Activated CD8-positive, alpha-beta memory T cell treated with anti-CD3 and anti-CD28 coated beads, Interleukin-2, amount 50 U/mL, for 24 hours (primary cell): ENCODE results near the gene ARMC8.
"Not testable (repeated sequence)": the region's sequence is repeated elsewhere in the genome, so short reads cannot be mapped to it uniquely, and the experiment has no call there.

Experiments
- DNase-seq: peaks from one replicate; pipeline ENCODE4 v3.0.0-alpha.2; 2020; ENCODE audit errors: extremely low read depth

ARMC8 gene, protein sequence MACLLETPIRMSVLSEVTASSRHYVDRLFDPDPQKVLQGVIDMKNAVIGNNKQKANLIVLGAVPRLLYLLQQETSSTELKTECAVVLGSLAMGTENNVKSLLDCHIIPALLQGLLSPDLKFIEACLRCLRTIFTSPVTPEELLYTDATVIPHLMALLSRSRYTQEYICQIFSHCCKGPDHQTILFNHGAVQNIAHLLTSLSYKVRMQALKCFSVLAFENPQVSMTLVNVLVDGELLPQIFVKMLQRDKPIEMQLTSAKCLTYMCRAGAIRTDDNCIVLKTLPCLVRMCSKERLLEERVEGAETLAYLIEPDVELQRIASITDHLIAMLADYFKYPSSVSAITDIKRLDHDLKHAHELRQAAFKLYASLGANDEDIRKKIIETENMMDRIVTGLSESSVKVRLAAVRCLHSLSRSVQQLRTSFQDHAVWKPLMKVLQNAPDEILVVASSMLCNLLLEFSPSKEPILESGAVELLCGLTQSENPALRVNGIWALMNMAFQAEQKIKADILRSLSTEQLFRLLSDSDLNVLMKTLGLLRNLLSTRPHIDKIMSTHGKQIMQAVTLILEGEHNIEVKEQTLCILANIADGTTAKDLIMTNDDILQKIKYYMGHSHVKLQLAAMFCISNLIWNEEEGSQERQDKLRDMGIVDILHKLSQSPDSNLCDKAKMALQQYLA

DNA sequence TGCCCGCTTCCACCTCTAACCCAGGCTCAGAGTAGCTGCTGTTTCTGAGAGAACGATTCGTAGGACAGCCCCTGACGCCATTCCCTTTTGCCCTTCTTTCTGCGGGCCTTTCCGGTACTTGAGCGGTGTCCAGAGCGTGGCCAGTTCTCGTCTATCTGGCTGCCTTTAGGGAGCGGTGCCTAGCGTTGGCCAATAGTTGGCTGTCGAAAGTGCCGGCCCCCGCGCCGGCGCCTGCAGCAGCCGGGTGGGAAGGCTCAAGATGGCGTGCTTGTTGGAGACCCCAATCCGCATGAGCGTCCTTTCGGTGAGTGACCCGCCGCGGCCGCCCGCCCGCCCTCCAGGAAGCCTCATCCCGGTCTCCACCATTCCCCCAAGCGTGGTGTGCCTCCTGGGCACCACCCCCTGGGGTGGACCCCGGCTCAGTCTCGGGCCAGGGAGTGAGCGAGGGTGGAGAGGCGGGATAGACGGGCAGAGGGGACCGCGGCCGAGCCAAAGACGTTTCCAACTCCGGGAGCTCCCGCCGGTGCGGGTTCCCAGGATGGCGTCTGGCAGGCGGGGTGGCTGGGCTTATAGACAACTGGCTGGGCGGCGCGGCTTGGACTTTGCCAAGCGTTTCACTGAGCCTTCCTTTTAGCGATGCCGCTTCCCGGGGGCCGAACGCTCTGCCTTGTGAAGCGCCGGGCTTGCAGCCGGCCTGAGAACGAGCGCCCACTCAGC, at the start of gene ARMC8:
Gene ARMC8 (plus strand): TSS at position 6 of the 717 bp plus-strand sequence. CDS start 254 bp downstream, at position 260.
- DNase-seq = no peak

DNA sequence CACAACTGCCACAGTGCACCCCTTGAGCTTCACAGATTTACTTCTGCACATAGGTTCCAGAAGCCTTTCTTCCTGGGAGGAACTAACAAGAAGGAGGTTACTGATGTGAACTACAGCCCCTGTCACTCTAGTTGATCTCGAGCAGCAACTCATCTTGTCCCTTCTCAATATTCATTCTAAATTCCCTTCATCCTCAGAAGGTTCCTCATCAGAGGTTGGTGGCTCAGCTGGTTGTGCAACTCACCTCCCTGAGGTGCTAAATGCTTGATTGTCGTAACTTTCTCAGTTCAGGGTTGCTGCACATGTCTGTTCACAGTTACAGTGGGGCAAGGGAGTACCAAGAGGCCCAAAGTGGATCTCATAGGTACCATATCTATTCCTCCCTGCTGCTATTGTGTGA, 49.2 kb upstream of the ARMC8 start:
- no peak for DNase-seq

DNA sequence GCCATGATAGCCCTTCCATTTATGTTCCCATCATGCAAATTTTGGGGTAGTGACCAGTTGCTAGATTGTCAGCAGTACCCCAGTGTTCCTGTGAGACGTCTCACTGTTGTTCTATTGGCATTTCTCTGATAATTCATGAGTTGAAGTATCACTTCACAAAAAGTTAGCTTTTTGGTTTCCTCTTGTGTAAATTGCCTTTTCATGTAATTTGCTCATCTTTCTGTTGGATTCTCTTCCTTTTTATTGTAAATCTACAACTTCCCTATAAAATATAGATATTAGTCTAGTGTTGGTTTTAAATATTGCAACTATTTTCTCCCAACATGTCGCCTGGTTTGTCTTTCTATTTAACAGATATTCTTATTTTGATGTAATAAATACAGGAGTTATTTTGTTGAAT, 47.4 kb upstream of the ARMC8 start:
- no peak for DNase-seq

DNA sequence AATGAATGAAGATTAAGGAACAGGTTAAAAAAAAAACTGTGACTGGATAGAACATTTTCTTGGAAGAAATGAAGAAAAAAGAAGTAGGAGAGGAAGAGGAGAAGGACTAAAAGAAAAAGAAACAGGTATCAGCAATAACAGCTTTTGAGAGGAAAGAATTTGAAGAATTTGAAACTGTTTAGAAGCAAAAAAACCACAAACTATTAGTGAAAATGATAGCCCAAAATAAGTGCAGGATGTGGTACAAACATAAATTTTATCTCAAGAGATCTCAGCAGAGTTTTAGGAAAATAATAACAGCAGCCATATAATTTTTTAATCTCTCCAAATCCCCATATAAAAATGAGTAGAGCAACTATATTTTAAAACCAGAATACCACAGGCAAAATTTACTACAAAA, 46.2 kb upstream of the ARMC8 start:
- DNase-seq = no peak

DNA sequence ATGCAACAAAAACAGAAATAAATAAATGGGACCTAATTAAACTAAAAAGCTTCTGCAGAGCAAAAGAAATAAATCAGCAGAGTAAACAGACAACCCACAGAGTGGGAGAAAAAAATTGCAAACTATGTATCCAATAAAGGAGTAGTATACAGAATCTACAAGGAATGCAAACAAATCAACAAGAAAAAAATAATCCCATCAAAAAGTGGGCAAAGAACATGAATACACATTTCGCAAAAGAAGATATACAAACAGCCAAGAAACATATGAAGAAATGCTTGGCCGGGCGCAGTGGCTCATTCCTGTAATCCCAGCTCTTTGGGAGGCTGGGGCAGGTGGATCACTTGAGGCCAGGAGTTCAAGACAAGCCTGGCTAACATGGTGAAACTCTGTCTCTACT, 44.9 kb upstream of the ARMC8 start:
- DNase-seq = not testable (repeated sequence)

DNA sequence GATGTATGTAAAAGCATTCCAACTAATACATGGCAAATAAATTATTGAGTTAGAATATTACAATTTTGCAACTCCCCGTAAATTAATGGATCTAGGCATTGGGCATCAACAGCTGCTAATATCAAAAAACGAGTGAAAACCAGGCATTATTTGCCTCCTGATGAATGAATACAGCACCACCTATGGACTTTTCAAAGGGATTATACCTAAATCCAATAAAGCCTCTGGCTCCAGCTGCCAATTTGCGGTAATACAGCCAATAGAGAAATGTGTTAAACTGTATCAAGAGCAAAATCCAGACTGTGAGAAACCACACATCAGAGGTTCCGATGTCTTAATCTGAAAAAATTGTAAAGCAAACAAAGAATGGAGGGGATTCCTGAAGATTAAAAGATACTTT, 38.6 kb upstream of the ARMC8 start:
- no peak for DNase-seq

DNA sequence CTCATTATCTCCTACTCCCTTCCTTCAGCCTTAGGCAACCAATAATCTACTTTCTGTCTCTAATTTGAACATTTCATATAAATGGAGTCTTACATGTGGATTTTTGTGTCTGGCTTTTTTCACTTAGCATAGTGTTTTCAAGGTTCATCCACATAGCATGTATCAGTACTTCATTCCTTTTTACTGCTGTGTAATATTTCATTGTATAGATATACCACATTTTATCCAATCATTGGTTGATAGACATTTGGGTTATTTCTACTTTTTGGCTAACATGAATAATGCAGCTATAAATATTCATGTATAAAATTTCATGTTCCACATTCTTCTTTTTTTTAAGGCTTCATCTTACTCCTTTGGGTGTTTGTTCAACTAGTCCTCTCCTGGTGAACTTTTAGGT, 32.6 kb upstream of the ARMC8 start:
- no peak for DNase-seq

DNA sequence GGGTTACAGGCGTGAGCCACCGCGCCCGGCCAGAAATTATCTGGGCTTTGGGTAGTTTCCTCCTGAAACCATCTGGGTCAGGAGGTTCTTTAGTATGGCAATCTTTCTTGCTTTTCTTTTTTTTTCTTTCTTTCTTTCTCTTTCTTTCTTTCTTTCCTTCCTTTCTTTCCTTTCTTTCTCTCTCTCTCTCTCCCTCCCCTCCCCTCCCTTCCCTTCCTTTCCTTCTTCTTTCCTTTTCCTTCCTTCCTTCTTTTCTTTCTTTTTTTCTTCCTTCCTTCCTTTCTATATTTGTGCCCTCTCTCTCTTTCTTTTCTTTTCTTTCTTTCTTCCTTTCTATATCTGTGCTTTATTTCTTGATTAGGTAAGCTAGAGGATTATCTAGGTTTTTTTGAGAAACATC, 29.4 kb upstream of the ARMC8 start:
- no peak for DNase-seq

DNA sequence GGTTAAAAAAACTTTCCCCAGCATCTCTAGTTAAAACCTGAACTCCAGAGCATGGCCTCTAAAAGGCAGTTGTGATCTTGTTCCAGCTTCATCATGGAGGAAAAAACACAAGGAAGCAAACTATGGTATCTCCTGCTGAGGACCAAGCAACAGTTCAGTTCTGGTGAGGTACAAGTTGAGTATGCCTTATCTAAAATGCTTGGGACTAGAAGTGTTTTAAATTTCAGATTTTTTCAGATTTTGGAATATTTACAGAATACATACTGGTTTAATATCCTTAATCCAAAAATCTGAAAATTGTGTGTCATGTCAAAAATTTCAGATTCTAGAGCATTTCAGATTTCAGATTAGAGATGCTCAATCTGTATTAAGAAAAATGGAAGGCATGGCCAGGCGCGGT, 22.0 kb upstream of the ARMC8 start:
- DNase-seq = no peak

DNA sequence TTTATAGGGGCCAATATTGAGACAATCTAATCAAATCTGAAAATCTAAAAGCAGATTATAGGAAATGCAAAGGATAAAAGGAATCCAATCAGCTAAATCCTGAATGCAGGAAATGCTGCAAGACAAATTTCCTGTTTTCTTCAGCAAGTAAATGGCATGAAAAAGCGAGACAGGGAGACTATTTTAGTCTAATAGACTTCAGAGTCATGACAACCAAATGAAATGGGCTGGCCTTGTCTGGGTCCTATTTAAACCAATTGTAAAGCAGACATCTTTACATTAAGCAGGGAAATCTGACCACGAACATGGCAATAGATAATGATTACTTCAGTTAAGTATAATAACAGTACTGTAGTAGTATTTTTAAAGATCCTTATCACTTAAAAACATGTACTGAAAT, 14.5 kb upstream of the ARMC8 start:
- DNase-seq = no peak

DNA sequence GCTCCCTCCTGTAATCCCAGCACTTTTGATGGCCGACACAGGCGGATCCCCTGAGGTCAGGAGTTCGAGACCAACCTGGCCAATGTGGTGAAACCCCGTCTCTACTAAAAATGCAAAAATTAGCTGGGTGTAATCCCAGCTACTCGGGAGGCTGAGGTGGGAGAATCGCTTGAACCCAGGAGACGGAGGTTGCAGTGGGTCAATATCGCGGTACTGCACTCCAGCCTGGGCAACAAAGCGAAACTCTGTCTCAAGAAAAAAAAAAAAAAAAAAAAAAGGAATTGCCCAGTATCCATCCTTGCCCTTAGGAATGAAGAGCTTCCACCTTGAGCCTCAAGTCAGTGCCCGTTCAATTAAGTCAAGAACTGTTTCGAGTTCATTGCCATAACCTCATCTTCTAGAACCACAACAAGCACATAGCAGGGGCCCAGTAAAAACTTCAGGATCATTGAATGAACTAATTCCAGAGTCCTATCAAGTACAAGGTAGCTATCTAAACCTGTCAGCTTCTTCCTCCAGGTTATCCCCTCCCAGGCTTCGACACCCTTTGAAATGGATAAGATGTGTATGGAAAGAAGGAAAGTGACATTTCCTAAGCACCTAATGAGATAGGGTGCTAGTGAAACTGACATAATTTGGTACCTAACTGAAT, 13.2 kb upstream of the ARMC8 start:
- no peak for DNase-seq

DNA sequence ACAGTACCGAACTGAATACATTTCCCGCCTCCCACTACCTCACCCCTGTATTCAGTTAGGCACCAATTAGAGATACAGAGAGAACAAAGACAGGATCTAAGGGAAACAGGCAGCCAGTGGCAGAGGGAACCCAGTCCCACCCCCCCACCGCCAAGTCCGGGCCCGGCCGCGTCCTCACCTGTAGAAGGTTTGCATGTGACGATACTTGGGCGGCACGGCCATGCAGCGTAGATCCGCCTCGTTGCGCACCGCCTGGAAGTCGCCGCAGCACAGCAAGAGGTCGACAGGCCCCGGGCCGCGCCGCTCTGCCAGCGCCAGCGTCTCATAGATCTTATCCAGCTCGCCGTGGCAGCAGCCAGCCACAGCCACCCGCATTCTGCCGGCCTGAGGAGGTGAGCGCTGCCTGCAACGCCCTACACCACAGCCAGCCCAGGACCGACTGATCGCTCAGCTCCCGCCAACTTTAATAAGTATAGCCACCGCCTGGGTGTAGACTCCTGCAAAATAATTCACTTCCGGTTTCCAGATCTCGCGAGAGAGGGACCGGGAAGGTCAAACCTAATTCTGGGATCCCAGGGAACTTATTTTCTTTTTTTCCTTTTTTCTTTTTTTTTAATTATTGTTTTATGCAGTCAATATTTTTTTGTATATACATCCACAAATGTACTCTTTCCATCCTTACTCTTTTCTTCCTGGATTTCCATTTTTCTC, 12.5 kb upstream of the ARMC8 start, which contains the start of gene DBR1:
Gene DBR1 (minus strand): TSS at position 501 of the 711 bp plus-strand sequence. CDS start 126 bp downstream, at position 375.
- DNase-seq = peak; percentile 46

DNA sequence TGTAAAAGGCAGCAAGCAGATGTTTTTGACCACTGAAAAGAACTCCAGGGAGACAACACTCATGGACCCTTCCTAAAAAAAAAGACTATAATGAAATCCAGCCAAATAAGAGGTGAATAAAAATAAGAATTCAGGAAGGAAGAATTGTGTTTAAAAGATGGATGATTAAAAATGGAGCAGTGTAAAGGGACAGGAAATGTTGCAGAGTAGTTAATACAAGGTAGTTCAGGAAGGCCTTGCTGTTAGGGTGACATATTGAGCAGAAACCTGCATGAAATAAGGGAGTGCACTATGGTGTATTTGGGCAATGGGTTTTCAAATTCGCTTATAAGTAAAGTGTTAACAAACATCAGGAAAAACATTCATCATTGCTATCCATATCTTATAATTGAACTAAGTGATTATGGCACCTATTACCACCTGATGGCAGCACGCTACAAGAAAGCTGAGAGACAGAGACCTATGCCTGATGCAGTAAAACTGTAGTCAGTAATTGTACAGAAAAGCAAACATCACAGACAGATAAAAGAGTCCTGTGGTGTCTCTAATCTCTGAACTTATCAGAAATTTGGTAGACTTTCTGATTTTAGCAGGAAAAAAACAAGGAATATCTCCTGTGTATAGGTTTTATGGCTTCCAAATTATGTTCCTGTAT, 6.6 kb upstream of the ARMC8 start:
- no peak for DNase-seq

DNA sequence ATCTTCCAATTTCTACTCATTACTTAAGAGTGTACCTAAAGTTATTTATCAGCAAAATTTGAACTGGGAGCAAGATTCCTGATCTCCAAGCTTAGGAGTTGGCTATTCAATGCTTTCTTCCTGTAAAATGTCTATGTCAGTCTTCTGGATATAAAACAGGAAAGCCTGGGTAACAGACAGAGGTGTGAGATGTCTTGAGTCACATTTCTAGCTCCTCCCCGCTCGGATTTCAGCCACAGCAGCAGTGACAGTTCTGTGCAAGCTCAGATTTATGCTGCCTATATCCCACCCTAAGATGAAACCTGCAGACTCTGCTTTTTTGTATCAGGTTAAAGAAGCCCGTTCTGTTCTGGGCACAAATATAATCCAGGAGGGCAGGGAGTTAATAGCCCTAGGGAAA, 2.1 kb upstream of the ARMC8 start:
- DNase-seq = no peak

DNA sequence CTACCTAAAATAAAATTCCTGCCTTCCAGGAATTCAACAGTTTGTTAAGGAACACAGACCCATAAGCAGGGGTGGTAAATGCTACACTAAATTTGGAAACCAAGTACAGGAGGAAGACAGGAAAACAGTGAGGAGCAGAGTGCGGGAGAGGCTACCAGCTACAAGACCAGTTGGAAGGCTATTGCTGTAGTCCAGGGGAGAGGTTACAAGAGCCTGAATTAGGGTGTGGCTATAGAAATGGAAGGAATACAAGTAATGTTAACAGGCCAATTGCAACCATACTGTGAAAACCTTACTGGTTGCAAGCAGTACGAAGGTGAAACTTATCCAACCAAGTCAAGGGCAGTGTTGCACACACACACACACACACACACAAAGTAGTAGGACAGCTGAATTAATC, 880 bp upstream of the ARMC8 start:
- no peak for DNase-seq

DNA sequence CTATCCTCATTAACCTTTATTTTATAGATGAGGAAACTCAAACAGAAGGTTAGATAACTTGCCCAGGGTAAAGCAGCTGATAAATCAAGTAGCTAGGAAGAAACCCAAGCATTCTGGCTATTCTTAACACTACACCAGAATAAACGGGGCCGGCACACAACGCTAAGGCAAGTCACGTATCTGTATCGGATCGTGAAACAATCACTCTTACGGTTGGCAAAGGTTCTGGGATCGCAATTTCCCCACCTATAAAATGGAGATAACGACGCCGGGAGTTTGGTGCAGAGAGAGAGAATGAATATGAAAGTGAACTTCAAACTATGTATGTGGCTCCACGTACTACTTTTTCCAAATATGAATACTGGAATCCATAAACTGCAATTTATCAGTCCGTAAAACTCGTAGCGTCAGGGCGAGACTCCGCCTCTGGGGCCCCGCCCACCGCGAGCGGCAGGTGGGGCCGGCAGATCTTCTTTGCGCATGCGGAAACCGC, 252 bp upstream of the ARMC8 start:
- DNase-seq = peak; percentile 81

DNA sequence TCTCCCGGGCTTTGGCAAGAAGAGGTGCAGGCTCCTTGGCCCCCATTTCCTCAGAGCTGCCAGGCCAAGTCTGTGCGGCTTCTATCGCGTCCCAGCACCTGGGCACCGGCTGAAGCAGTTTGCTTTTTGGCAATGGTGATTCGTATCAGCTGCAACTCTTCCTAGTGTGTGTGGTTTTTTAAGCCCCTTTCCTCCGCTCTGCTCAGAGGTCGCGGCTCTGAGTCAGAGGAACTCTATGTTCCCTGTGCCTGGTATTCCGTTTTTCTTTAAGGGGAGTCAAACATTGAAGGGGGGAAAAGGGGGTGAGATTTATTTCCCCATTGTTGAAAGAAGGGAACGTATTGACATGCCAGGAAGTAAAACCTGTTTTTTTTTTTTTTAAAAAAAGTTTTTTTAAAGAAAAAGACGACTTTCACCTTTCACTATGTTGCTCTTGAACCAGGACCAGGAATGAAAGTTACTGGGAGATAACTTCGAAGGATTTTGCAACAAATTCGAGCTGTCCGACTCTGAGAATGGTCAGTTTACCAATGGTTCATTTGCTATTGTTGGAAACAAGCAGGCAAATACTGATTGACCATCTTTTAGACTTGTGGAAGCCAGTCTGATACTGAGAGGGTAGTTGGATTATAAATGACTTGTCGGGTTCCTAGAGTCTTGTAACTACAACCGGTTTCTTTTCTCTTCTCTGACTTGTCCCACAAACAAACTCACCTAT, 1.1 kb downstream of the ARMC8 start:
- no peak for DNase-seq

DNA sequence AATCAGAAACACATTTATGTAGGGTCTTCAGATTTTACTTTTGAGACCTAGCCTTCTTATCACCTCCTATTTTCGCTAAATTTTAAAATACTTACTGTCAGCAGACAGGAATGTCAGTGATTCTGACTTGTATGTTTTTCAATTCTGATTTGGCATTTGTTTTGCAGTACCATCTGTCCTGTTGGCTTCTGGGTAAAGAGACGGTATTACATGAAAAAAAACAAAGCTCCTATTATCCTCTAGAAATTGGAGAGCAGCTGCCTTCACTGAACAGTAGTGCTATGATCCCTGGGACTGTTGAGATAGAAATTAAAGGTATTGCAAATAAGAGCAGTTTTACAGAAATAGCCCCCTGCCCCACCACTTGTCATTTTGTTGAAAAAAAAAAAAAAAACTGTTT, 8.4 kb downstream of the ARMC8 start:
- no peak for DNase-seq

DNA sequence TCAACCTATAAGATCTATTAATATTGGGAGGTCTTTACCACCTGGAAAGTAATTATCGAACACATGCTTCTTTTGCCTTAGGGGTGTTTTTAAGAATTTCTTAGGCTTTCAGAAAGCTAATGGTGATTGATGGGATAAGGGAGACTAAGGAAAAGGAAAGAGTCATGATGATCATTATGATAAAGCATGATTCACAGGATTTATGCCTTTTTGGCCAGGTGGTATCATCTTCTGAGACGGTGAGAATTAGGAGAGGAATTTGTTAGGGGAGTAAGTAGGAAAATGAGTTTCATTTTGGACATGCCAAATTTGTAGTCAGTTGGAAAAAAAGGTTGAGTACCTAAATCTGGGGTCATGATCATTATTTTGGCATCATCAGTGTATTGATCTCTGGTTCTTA, 8.9 kb downstream of the ARMC8 start:
- no peak for DNase-seq

DNA sequence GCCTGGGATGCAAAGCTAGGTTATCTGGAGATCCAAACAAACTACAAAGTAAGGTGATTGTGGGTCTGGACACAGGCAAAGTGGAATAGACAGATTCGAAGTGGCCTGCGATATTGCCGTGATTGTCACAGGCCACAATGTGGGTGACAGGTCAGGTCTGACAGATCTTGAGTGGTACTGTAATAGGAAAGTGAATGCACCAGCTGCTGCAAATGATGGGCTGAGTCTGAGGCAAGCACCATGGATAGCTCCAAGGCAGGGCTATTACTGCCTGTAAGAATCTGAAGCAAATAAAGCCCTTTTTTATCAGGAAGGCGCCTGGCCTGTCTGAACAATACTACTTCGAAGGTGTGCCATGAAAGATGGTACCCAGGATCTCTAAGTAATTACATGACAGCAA, 10.0 kb downstream of the ARMC8 start:
- no peak for DNase-seq
